Measurements from ENCODE around the gene USP17L26. TPM values are rescaled to one million over a fixed set of nuclear protein-coding genes. Genes with fewer than 3 reads are reported as not detected.

The USP17L26 gene
- not detected in 2 replicates for total RNA-seq

DNA sequence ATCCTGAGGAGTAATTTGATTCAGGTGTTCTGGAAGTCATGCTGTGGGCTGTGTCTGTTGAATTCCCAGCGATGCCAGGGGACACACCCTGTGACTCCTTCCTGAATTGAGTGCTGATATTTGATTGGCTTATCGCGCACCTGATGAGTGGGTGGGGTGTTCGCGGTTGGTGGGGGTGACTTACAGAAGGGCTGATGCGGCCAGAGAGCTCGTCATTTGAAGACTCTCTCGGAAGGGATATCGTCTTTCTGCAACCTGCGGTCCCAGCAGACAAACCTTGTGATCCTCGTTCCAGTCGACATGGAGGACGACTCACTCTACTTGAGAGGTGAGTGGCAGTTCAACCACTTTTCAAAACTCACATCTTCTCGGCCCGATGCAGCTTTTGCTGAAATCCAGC is at the start of gene USP17L26:
USP17L26 (plus strand) TSS at position 301 of the 400 bp plus-strand sequence; CDS start at position 301, 0 bp downstream.

DNA sequence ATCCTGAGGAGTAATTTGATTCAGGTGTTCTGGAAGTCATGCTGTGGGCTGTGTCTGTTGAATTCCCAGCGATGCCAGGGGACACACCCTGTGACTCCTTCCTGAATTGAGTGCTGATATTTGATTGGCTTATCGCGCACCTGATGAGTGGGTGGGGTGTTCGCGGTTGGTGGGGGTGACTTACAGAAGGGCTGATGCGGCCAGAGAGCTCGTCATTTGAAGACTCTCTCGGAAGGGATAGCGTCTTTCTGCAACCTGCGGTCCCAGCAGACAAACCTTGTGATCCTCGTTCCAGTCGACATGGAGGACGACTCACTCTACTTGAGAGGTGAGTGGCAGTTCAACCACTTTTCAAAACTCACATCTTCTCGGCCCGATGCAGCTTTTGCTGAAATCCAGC is 9.6 kb upstream of the USP17L26 start, which contains the start of gene USP17L24:
USP17L24 (plus strand) TSS at position 301 of the 400 bp plus-strand sequence; CDS start at position 301, 0 bp downstream.

GRCh38 chr4:9329611-9330010 is 4.8 kb upstream of the USP17L26 start, which contains the start of gene USP17L25:
TSS of gene USP17L25 (plus strand) at chr4:9329911. CDS start at chr4:9329911, 0 bp downstream.

DNA sequence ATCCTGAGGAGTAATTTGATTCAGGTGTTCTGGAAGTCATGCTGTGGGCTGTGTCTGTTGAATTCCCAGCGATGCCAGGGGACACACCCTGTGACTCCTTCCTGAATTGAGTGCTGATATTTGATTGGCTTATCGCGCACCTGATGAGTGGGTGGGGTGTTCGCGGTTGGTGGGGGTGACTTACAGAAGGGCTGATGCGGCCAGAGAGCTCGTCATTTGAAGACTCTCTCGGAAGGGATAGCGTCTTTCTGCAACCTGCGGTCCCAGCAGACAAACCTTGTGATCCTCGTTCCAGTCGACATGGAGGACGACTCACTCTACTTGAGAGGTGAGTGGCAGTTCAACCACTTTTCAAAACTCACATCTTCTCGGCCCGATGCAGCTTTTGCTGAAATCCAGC is 4.6 kb downstream of the USP17L26 start, which contains the start of gene USP17L5:
USP17L5 (plus strand) TSS at position 301 of the 400 bp plus-strand sequence; CDS start at position 301, 0 bp downstream.

DNA sequence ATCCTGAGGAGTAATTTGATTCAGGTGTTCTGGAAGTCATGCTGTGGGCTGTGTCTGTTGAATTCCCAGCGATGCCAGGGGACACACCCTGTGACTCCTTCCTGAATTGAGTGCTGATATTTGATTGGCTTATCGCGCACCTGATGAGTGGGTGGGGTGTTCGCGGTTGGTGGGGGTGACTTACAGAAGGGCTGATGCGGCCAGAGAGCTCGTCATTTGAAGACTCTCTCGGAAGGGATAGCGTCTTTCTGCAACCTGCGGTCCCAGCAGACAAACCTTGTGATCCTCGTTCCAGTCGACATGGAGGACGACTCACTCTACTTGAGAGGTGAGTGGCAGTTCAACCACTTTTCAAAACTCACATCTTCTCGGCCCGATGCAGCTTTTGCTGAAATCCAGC is 9.4 kb downstream of the USP17L26 start, which contains the start of gene USP17L27:
USP17L27 (plus strand) TSS at position 301 of the 400 bp plus-strand sequence; CDS start at position 301, 0 bp downstream.

DNA sequence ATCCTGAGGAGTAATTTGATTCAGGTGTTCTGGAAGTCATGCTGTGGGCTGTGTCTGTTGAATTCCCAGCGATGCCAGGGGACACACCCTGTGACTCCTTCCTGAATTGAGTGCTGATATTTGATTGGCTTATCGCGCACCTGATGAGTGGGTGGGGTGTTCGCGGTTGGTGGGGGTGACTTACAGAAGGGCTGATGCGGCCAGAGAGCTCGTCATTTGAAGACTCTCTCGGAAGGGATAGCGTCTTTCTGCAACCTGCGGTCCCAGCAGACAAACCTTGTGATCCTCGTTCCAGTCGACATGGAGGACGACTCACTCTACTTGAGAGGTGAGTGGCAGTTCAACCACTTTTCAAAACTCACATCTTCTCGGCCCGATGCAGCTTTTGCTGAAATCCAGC is 14.1 kb downstream of the USP17L26 start, which contains the start of gene USP17L28:
USP17L28 (plus strand) TSS at position 301 of the 400 bp plus-strand sequence; CDS start at position 301, 0 bp downstream.

GRCh38 chr4:9353338-9353737 is 18.9 kb downstream of the USP17L26 start, which contains the start of gene USP17L29:
TSS of gene USP17L29 (plus strand) at chr4:9353638. CDS start at chr4:9353638, 0 bp downstream.

GRCh38 chr4:9362829-9363228 is 28.4 kb downstream of the USP17L26 start, which contains the start of gene USP17L30:
TSS of gene USP17L30 (plus strand) at chr4:9363129. CDS start at chr4:9363129, 0 bp downstream.

Other genes with a start within 250 kb of the USP17L26 start
- gene FAM90A26, start 164.2 kb upstream of the USP17L26 start, total RNA-seq, result not detected in 2 replicates
- not detected in 2 replicates for gene USP17L10, start 124.0 kb upstream of the USP17L26 start, total RNA-seq
- gene USP17L11, start 119.3 kb upstream of the USP17L26 start, total RNA-seq, result not detected in 2 replicates
- gene USP17L12, start 114.5 kb upstream of the USP17L26 start, total RNA-seq, result not detected in 2 replicates
- gene USP17L13, start 109.8 kb upstream of the USP17L26 start, total RNA-seq, result not detected in 2 replicates
- gene USP17L15, start 100.3 kb upstream of the USP17L26 start, total RNA-seq, result 0.11 TPM in 1 of 2 replicates, not detected in the other
- gene USP17L17, start 90.8 kb upstream of the USP17L26 start, total RNA-seq, result not detected in 2 replicates
- not detected in 2 replicates for gene USP17L18, start 86.0 kb upstream of the USP17L26 start, total RNA-seq
- not detected in 2 replicates for gene USP17L19, start 81.3 kb upstream of the USP17L26 start, total RNA-seq
- gene USP17L20, start 76.5 kb upstream of the USP17L26 start, total RNA-seq, result not detected in 2 replicates
- not detected in 2 replicates for gene USP17L21, start 71.8 kb upstream of the USP17L26 start, total RNA-seq
- not detected in 2 replicates for gene USP17L22, start 67.0 kb upstream of the USP17L26 start, total RNA-seq
- not detected in 2 replicates for gene USP17L24, start 9.5 kb upstream of the USP17L26 start, total RNA-seq
- gene USP17L25, start 4.7 kb upstream of the USP17L26 start, total RNA-seq, result not detected in 2 replicates
- gene USP17L5, start 4.7 kb downstream of the USP17L26 start, total RNA-seq, result not detected in 2 replicates
- gene USP17L27, start 9.5 kb downstream of the USP17L26 start, total RNA-seq, result not detected in 2 replicates
- gene USP17L28, start 14.2 kb downstream of the USP17L26 start, total RNA-seq, result not detected in 2 replicates
- not detected in 2 replicates for gene USP17L29, start 19.0 kb downstream of the USP17L26 start, total RNA-seq
- gene USP17L30, start 28.5 kb downstream of the USP17L26 start, total RNA-seq, result not detected in 2 replicates
- gene DEFB131A, start 109.8 kb downstream of the USP17L26 start, total RNA-seq, result not detected in 2 replicates